HAP-1 (cell line): Measurements from ENCODE around the gene XXYLT1.

Experiments
- DNase-seq, 2 experiments: peaks; one replicate each; pipeline ENCODE4 v3.0.0-alpha.2; 2016 to 2020; ENCODE audit warnings: low spot score in 2 of 2
- H3K27me3 ChIP-seq: fragments of 250-450 bp; sonication (Bioruptor Pico); 2 replicates; pipeline ENCODE4 v1.5.1; 2020; ENCODE audit warnings: low read depth, mild to moderate bottlenecking, moderate library complexity
- H3K36me3 ChIP-seq: fragments of 250-450 bp; sonication (Bioruptor Pico); replicated peaks from 2 replicates; pipeline ENCODE4 v1.5.1; 2020; ENCODE audit warnings: mild to moderate bottlenecking
- H3K4me1 ChIP-seq: fragments of 250-450 bp; sonication (Bioruptor Pico); 2 replicates; pipeline ENCODE4 v1.5.1; 2020; ENCODE audit warnings: mild to moderate bottlenecking
- H3K4me3 ChIP-seq: fragments of 250-450 bp; sonication (Bioruptor Pico); 2 replicates; pipeline ENCODE4 v1.5.1; 2020; ENCODE audit warnings: mild to moderate bottlenecking, moderate library complexity
- H3K9me3 ChIP-seq: fragments of 250-450 bp; sonication (Bioruptor Pico); 2 replicates; pipeline ENCODE4 v1.5.1; 2020; ENCODE audit warnings: mild to moderate bottlenecking, moderate library complexity
- in situ Hi-C: fragments of 300-500 bp; cut with MboI; formaldehyde crosslinking; loops from 3 replicates; pipeline ENCODE4 v1.14.3; 2020; ENCODE audit warnings: low sequenced_read_pairs, inconsistent platforms, mixed read lengths

The XXYLT1 gene

DNA sequence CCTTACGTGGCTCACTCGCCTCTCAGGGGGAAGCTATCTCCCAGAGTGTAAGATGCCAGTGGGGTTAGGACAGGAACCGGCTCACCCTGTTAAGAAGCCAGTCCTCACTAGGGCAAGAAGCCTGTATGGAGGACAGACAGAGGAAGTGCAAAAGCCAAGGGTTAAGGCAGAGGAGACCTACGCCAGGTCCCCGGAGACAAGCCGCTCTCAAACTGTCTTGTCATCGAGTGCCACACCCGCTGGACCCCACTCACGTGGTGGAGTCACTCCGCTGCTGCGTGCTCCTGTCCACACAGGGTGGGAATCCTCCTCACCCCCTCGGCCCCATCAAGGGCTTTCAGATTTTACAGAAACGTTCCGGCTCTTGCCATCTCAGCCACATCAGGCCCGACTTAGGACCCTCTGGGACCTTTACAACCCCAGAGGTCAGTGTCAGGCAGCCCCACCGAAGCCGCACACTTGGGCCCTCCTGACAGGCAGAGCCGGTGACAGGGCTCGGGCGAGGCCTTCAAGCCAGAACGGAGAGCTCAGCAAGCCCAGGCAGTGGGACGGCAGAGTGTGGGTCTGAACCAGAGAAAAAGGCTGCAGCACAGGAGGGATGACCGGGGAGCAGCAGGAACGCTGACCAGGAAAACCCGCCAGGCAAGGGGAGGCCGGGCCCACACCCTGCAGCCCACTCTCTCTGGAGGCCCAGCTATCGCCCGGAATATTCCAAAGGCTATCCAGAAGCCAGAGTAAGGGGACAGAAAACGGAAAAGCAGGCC is 61.7 kb downstream of the XXYLT1 start:
- DNase-seq = no peak
- in situ Hi-C loops = no loop called here
- Histone ChIP-seq H3K4me1 (peaks cover 5% of the 10 kb centered on the region), H3K9me3 (no peaks in the 10 kb centered on the region), H3K27me3 (no peaks in the 10 kb centered on the region), H3K36me3 (no peaks in the 10 kb centered on the region), H3K4me3 (no peak overlapping the region)

- Histone ChIP-seq H3K27me3 (no peaks in the 10 kb centered on the region), H3K4me1 (peaks cover 5% of the 10 kb centered on the region), H3K9me3 (no peaks in the 10 kb centered on the region), H3K4me3 (no peak overlapping the region), H3K36me3 (no peaks in the 10 kb centered on the region)
- in situ Hi-C loops = no loop called here
- no peak for DNase-seq
Measured at GRCh38 chr3:195208631-195209030, 62.3 kb downstream of the XXYLT1 start.

GRCh38 chr3:195208183-195208582 is 62.8 kb downstream of the XXYLT1 start:
- no peak overlapping the region for H3K4me3 ChIP-seq
- peaks cover 5% of the 10 kb centered on the region for H3K4me1 ChIP-seq
- H3K36me3 ChIP-seq = no peaks in the 10 kb centered on the region
- DNase-seq = no peak
- H3K27me3 ChIP-seq = no peaks in the 10 kb centered on the region
- in situ Hi-C loops = no loop called here
- H3K9me3 ChIP-seq = no peaks in the 10 kb centered on the region

- no peaks in the 10 kb centered on the region for H3K9me3 ChIP-seq
Measured at GRCh38 chr3:195207731-195208130, 63.2 kb downstream of the XXYLT1 start.

GRCh38 chr3:195207056-195207455 is 63.9 kb downstream of the XXYLT1 start:
- no peak overlapping the region for H3K4me3 ChIP-seq
- no peaks in the 10 kb centered on the region for H3K27me3 ChIP-seq
- no peaks in the 10 kb centered on the region for H3K36me3 ChIP-seq
- H3K9me3 ChIP-seq = no peaks in the 10 kb centered on the region
- peaks cover 5% of the 10 kb centered on the region for H3K4me1 ChIP-seq
- in situ Hi-C loops = no loop called here
- DNase-seq = no peak

More at GRCh38 chr3:195207731-195208130, 63.2 kb downstream of the XXYLT1 start:
- in situ Hi-C loops = no loop called here
- Histone ChIP-seq H3K4me1 (peaks cover 5% of the 10 kb centered on the region), H3K27me3 (no peaks in the 10 kb centered on the region), H3K4me3 (no peak overlapping the region), H3K36me3 (no peaks in the 10 kb centered on the region)
- no peak for DNase-seq

DNA sequence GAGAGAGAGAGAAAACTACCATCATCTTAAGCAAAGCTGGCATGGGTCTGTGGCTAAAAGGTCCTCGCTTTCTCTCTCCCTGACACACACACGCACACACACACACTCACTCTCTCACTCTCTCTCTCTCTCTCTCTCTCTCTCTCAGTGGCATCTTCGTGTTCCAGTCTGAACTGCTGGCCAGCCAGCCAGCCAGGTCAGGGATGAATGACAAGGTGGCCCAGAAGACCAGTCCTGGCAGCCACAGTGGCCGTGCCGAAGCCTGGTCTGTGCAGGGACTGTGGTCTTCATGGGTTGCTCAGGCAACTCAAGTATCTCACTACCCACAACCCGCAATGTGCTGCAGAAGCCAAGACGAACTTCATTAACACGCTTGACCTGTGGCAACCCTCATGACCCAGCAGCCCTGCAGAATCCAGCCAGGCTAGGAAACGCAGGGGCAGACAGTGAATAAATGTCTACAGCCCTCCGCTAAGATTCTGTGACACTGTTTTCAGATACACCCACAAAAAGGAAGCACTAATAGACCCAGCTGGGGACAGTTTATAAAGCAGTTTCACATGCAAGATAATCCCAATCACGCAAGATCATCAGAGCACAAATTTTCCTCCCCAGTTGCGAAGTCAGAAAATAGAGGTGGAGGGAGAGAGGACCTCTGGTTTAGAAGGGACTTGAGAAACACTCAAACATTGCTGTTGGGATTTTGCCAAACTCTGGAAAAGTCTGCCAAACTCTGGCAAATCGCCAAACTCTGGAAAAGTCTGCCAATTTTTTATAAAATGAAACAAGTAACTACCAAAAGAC is 66.4 kb downstream of the XXYLT1 start:
- no peaks in the 10 kb centered on the region for H3K36me3 ChIP-seq
- in situ Hi-C loops = no loop called here
- H3K4me1 ChIP-seq = peaks cover 5% of the 10 kb centered on the region
- H3K27me3 ChIP-seq = no peaks in the 10 kb centered on the region
- no peak for DNase-seq
- H3K4me3 ChIP-seq = no peak overlapping the region
- H3K9me3 ChIP-seq = no peaks in the 10 kb centered on the region

- in situ Hi-C loops = no loop called here
- Histone ChIP-seq H3K4me1 (peaks cover 5% of the 10 kb centered on the region), H3K36me3 (no peaks in the 10 kb centered on the region), H3K4me3 (no peak overlapping the region), H3K9me3 (no peaks in the 10 kb centered on the region), H3K27me3 (no peaks in the 10 kb centered on the region)
- no peak for DNase-seq
Measured at GRCh38 chr3:195203606-195204005, 67.4 kb downstream of the XXYLT1 start.

DNA sequence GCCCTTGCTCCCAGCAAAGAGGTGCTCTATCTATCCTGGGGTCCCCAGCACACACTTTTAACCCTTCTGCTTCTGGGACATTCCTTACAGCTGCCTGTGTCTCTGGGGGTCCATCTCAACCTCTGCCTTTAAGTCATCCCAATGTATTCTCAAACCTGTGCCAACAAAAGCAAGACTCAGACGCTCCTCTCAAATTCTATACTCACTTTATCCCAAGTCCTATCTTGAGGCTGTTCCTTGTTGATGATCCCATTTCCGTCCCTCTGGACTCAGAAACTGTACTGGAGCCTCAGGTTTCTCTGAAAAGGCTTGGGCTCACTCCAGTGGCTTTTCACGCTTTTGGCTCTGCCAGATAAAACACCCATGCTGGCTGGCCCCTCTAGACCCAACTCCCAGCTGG is 69.7 kb downstream of the XXYLT1 start:
- Histone ChIP-seq H3K4me3 (no peak overlapping the region), H3K27me3 (no peaks in the 10 kb centered on the region), H3K4me1 (peaks cover 5% of the 10 kb centered on the region), H3K36me3 (no peaks in the 10 kb centered on the region), H3K9me3 (no peaks in the 10 kb centered on the region)
- in situ Hi-C loops = no loop called here
- DNase-seq = no peak

DNA sequence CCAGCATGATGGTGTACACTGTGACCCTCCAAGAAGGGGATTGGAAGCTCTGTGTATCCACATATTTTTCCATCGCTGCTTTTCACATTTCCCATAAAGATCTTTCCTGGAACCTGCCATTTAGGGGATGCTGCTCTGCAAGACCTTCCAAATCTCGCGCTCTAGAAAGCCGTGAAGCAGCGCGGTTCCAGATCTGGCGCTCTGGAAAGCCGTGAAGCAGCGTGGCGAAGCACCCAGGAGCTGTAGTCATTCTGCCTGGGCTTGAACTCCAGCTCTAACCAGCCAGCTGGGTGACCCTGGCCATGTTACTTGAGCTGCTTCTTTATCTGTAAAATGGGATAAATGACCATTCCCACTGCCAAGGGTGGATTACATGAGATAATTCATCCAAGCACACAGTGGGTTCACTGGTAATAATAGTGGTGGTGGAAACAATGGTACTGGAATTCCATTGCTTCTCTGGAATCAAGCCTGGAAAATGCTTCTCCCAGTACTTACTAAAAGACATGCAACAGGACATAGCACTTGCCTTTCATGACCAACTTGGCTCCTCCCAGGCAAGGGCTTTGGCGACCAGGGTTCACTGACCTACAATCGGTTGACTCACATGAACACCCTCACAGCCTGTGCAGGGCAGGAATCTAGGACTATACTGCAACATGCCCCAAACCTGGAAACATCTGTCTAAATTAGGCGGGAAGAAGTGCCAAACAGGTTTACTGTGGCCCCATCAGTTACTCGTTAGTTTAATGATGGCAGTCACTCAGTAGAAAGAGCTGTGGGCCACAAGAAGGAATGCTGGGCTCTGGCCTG is 70.7 kb downstream of the XXYLT1 start:
- H3K27me3 ChIP-seq = no peaks in the 10 kb centered on the region
- no peaks in the 10 kb centered on the region for H3K36me3 ChIP-seq
- H3K4me1 ChIP-seq = peaks cover 9% of the 10 kb centered on the region
- no peaks in the 10 kb centered on the region for H3K9me3 ChIP-seq
- no peak for DNase-seq
- no peak overlapping the region for H3K4me3 ChIP-seq
- in situ Hi-C loops = no loop called here

GRCh38 chr3:195198426-195199346 is 72.3 kb downstream of the XXYLT1 start:
- Histone ChIP-seq H3K4me3 (no peak overlapping the region), H3K9me3 (no peaks in the 10 kb centered on the region), H3K4me1 (peaks cover 16% of the 10 kb centered on the region), H3K36me3 (no peaks in the 10 kb centered on the region), H3K27me3 (no peaks in the 10 kb centered on the region)
- in situ Hi-C loops = no loop called here
- no peak for DNase-seq

GRCh38 chr3:195197765-195198425 is 73.1 kb downstream of the XXYLT1 start:
- no peak for DNase-seq
- H3K9me3 ChIP-seq = no peaks in the 10 kb centered on the region
- H3K36me3 ChIP-seq = no peaks in the 10 kb centered on the region
- in situ Hi-C loops = no loop called here
- H3K4me3 ChIP-seq = no peak overlapping the region
- no peaks in the 10 kb centered on the region for H3K27me3 ChIP-seq
- peaks cover 16% of the 10 kb centered on the region for H3K4me1 ChIP-seq

- in situ Hi-C loops = no loop called here
- no peak for DNase-seq
- no peak overlapping the region for H3K4me3 ChIP-seq
Measured at GRCh38 chr3:195196266-195196665, 74.7 kb downstream of the XXYLT1 start.

More at GRCh38 chr3:195196266-195196665, 74.7 kb downstream of the XXYLT1 start:
- peaks cover 16% of the 10 kb centered on the region for H3K4me1 ChIP-seq
- H3K9me3 ChIP-seq = 0 out of 2 replicates have a peak, but pooled peaks cover 2% of the 10 kb centered on the region
- no peaks in the 10 kb centered on the region for H3K27me3 ChIP-seq
- no peaks in the 10 kb centered on the region for H3K36me3 ChIP-seq
